Placental epithelial cell (primary cell): ENCODE data around the gene PTPRT. TPM values are rescaled to one million over a fixed set of nuclear protein-coding genes. Genes with fewer than 3 reads are reported as not detected.

Experiments used
- small RNA-seq: library from RNA; depleted of rRNA; stranded (forward); fragments of <200 nt; gene quantifications from one replicate; pipeline ENCODE3, GENCODE V24; 2012
- total RNA-seq: library from RNA; depleted of rRNA; stranded (reverse); fragments of >200 nt; gene quantifications from 2 replicates; pipeline ENCODE4 v1.2.3, GENCODE V29; 2012

Gene PTPRT
- total RNA-seq, result 0.22 and 0.39 TPM in 2 replicates

DNA sequence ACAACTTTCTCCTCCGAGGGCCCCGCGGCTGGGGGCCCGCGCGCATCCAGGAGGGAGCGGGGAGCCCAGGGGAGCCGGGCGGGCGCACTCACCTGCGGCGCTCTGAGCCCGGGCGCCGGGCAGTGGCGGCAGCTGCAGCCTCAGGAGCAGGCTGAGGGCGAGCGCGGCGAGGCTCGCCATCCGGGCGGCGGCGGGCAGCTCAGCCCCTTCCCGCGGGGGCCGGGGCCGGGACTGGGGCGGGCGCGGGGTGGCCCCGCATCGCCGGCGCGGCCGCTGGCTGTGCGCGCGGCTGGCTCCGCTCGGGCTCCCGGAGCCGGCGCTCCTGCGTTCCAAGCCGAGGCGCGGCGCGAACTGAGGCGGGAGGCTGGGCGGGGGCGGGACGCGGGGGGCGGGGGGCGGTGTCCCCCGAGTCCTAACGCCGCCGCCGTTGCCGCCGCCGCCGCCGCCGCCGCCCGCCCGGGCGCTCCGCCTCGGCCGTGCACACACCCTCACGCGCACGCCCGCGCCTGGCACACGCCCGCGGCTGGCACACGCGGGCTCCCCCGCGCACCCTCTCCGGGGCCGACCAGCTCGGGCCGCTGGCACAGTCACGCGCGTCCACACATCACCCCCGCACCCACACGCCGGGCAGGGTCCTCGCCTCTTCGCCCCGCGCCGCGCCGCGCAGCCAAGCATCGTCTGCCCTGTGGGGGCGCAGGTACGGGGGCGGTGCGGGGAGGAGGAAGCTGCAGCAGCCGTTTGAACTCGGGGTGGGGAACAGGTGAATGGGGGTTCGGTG, at the start of gene PTPRT:
PTPRT (minus strand) TSS at position 353 of the 778 bp plus-strand sequence; CDS start at position 180, 173 bp downstream.

Small RNAs within 50 kb of the gene (small RNA-seq; reads per million reads assigned to genes)
- not detected for gene RN7SKP100
